Kidney epithelial cell (primary cell): ENCODE results near the gene PEX5L. TPM values are rescaled to one million over a fixed set of nuclear protein-coding genes. Genes with fewer than 3 reads are reported as not detected.

Experiments
- DNase-seq: peaks from one replicate; pipeline ENCODE4 v3.0.0-alpha.2; 2010; ENCODE audit warnings: low read depth
- H3K27me3 ChIP-seq: 2 replicates; pipeline ENCODE4 v1.6.0; 2011; ENCODE audit warnings: low read length; ENCODE audit not compliant: control insufficient read depth, insufficient read depth
- H3K36me3 ChIP-seq: 2 replicates; pipeline ENCODE4 v1.5.1; 2011; ENCODE audit warnings: low read length; ENCODE audit not compliant: control insufficient read depth, insufficient read depth
- H3K4me3 ChIP-seq: 2 replicates; pipeline ENCODE4 v1.5.1; 2011; ENCODE audit warnings: low read depth, mild to moderate bottlenecking, control low read depth, low read length
- total RNA-seq: library from RNA; depleted of rRNA; stranded (reverse); fragments of >200 nt; gene quantifications from 2 replicates; pipeline ENCODE4 v1.2.3, GENCODE V29; 2015
- TF ChIP-seq, protein P1 (sequence below): IDR thresholded peaks from 2 replicates; pipeline ENCODE4 v1.5.1; 2011; ENCODE audit warnings: mild to moderate bottlenecking, moderate library complexity, low read length, control low read depth, inconsistent platforms; ENCODE audit not compliant: insufficient read depth, poor library complexity, severe bottlenecking

The PEX5L gene
- total RNA-seq, 1 donor from 2014 or later: 0.04 TPM

DNA sequence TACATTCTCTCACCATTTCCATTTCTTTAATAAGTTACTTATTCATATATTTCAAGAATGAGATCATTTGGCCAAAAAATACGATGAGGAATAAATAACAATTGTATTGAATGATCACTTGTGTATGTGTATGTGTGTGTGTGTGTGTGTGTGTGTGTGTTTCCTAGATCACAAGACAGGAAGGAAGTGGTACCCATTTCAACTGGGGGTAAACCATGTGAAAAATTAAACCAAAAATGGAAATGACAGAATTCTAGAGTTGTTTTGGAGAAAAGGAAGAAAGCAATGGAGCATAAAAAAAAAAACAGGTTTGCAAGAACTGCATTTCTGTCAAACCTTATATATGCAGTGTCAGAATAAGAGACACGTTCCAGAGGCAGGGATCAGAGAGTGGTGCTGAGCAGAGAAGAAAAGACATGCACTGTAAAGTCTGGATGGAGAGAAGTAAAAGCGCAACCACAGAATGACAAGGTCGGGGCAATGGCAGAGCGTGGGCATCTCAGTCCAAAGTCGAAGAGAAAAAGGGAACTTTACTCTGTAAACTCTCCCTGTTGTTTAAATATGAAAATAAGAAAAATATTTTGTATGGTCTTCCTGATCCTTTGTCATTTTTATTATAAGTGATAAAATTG lies 75.5 kb downstream of the PEX5L start:
- Histone ChIP-seq H3K36me3 (no peaks in the 10 kb centered on the region), H3K4me3 (no peak overlapping the region), H3K27me3 (no peaks in the 10 kb centered on the region)
- DNase-seq: no peak
- TF ChIP-seq, protein P1, sequence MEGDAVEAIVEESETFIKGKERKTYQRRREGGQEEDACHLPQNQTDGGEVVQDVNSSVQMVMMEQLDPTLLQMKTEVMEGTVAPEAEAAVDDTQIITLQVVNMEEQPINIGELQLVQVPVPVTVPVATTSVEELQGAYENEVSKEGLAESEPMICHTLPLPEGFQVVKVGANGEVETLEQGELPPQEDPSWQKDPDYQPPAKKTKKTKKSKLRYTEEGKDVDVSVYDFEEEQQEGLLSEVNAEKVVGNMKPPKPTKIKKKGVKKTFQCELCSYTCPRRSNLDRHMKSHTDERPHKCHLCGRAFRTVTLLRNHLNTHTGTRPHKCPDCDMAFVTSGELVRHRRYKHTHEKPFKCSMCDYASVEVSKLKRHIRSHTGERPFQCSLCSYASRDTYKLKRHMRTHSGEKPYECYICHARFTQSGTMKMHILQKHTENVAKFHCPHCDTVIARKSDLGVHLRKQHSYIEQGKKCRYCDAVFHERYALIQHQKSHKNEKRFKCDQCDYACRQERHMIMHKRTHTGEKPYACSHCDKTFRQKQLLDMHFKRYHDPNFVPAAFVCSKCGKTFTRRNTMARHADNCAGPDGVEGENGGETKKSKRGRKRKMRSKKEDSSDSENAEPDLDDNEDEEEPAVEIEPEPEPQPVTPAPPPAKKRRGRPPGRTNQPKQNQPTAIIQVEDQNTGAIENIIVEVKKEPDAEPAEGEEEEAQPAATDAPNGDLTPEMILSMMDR: no peak

DNA sequence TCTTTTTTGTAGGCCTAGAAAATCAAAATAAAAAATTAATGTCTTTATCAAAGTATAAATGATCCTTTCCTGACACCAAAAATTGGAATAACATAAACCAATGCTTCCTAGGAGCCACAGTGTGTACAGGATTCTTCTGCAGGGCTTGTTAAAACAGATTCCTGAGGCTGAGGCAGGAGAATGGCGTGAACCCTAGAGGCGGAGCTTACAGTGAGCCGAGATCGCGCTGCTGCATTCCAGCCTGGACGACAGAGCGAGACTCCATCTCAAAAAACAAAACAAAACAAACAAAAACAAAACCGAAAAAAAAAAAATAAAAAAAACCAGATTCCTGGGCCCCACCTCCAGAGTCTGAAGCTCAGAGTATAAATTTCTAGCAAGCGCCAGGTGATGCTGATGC lies 78.0 kb downstream of the PEX5L start:
- Histone ChIP-seq H3K36me3 (no peaks in the 10 kb centered on the region), H3K27me3 (no peaks in the 10 kb centered on the region), H3K4me3 (no peak overlapping the region)
- DNase-seq: no peak
- TF ChIP-seq, protein P1: no peak

DNA sequence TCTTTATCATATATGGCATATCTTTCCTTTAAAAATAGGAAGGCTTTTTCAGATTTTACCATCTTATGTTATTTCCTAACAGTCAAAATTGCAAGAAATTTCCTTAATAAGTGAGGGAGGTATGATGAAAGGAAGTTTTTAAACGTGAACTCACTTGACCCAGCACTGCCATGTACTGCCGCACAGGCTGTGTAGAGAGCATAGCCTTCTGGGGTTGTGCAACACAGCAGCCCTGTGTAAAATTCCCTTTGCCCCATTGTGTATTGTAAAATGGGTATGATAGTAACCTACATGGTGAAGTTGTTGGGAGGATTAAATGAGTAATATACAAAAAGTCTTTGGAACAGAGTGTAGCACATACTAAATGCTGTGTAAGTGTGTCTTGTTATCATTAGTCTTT lies 78.6 kb downstream of the PEX5L start:
- no peak for DNase-seq
- no peak overlapping the region for H3K4me3 ChIP-seq
- H3K36me3 ChIP-seq: no peaks in the 10 kb centered on the region
- no peaks in the 10 kb centered on the region for H3K27me3 ChIP-seq
- TF ChIP-seq, protein P1: no peak

DNA sequence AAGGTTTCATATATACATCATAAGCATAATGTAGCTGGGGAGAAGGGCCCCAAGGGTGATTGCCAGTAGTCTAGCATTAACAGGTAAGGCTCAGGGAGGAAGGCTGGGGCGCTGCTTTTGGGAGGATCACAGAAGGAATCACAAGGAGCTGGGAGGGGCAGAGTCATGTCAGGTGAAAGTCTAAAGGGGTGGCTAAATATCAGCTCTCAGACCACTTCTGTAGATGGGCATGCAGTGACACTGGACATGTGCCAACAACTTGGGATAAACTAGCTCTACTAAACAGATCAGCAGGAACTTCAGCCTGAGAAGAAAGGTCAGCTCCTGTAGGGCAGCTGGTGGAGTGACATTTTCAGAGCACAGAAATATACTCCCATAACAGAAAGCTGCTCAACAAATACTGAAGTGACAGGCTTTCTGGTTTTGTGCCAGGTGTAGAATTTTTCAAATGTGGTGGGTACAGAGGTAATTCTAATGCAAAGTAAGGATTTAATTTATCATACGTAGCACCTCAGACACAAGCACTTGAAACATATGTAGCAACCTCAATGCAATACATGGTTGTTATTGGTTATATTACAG lies 79.4 kb downstream of the PEX5L start:
- Histone ChIP-seq H3K27me3 (no peaks in the 10 kb centered on the region), H3K36me3 (no peaks in the 10 kb centered on the region), H3K4me3 (no peak overlapping the region)
- no peak for DNase-seq
- TF ChIP-seq, protein P1: no peak

DNA sequence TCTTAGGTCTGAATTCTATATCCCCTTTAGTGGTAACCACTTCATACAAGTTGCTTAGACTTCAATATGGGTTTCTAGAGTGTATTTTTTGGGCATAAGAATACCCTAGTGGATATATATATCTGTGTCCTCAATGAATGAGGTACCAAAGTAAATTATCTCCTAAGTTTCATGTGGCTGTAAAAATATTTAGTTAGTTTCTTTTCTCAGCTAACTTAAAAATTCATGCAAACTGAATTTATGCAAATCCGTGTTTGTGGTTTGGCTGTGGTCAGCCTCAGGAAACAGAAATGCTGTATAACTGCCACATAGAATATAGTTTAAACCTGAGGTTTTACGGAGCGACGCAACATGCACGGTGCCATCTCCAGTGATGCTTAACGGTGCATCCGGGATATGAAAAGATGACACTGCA lies 80.3 kb downstream of the PEX5L start:
- Histone ChIP-seq H3K36me3 (no peaks in the 10 kb centered on the region), H3K27me3 (no peaks in the 10 kb centered on the region), H3K4me3 (no peak overlapping the region)
- TF ChIP-seq, protein P1: no peak
- no peak for DNase-seq

DNA sequence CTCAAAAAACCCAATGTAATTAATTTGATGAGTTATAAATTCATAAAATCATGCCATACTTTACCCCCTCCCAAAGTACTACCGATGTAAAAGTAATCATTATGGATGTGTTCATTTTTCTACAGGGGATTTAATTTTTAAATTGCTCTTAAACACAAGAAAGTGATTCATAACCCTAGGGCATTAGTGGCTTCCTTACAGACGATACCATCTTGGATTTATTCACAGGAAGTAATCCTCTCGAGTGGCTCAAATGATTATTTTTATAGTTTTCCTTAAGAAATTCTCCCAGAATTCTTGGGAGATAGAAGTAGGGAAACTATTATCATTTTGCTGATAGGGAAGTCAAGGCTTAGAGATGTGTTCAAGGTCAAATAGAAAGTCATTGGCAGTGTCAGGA lies 80.9 kb downstream of the PEX5L start:
- TF ChIP-seq, protein P1: no peak
- no peaks in the 10 kb centered on the region for H3K36me3 ChIP-seq
- H3K27me3 ChIP-seq: no peaks in the 10 kb centered on the region
- H3K4me3 ChIP-seq: no peak overlapping the region
- no peak for DNase-seq
